ENCODE data around the gene SPIN1.
"Not testable (repeated sequence)": the region's sequence is repeated elsewhere in the genome, so short reads cannot be mapped to it uniquely, and the experiment has no call there.

The SPIN1 gene

DNA sequence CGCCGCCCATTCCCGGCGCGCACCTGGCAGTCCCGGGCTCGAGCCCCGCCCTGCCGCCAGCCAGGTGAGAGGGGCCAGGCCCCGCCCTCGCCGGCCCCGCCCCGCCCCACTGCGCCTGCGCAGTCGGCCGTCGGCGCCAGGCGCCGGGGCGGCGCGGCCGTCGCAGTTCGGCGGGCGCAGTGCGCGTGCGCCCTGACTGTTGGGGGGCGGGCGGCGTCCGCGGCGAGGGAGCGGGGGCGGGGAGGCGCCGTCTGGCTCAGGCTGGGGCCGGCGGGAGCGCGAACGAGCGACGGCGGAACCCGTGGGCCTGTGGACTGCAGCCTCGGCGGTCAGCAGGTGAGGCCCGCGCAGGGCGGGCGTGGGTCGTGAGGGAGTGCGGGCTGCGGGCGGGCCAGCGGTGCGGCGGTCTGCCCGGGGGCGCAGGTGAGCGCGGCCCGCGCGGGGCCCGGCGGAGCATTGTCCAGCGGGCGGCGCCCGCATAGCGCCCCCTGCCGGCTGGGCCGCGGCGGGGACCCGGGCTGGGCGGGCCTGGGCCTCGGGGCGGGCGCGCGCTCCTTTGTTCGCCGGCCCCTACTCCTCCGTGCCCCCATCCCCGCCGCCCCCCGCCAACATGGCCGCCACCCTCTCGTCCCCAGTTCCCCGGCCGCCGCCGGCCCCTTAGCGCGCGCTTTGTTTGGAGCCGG lies at the start of gene SPIN1:
SPIN1 (plus strand) TSS at position 242 of the 683 bp plus-strand sequence. CDS start 38,096 bp downstream, outside the sequence.
- Histone ChIP-seq H3K27me3 (ENCODE audit: low read depth, low read length) (no peaks in the 10 kb centered on the region), H3K9me3 (ENCODE audit: control insufficient read depth in 1 of 2, low read length in 2 of 2) (no peaks in the 10 kb centered on the region), H3K4me3 (ENCODE audit: low read depth in 1 of 2, low read length in 2 of 2) (peak within 1 kb of the TSS; percentile 84 to 86), H3K4me1 (ENCODE audit: control insufficient read depth in 1 of 2, insufficient read depth in 2 of 2, low read length in 2 of 2) (peaks cover 8 to 19% of the 10 kb centered on the region in 2 donors), H3K27ac (ENCODE audit: low read length) (peak within 1 kb of the TSS; percentile 85), H3K36me3 (ENCODE audit: control insufficient read depth in 1 of 2, insufficient read depth in 2 of 2, low read length in 2 of 2) (no peaks in the 10 kb centered on the region)

GRCh38 chr9:88339317-88339716 lies 48.9 kb upstream of the SPIN1 start:
- H3K4me1 ChIP-seq (ENCODE audit: control insufficient read depth in 1 of 2, insufficient read depth in 2 of 2, low read length in 2 of 2) = no peaks in the 10 kb centered on the region
- H3K27ac ChIP-seq (ENCODE audit: low read length) = no peak overlapping the region
- no peaks in the 10 kb centered on the region for H3K27me3 ChIP-seq (ENCODE audit: low read depth, low read length)
- H3K9me3 ChIP-seq (ENCODE audit: control insufficient read depth in 1 of 2, low read length in 2 of 2) = no peaks in the 10 kb centered on the region
- H3K36me3 ChIP-seq (ENCODE audit: control insufficient read depth in 1 of 2, insufficient read depth in 2 of 2, low read length in 2 of 2) = no peaks in the 10 kb centered on the region
- no peak overlapping the region for H3K4me3 ChIP-seq (ENCODE audit: low read depth in 1 of 2, low read length in 2 of 2)

DNA sequence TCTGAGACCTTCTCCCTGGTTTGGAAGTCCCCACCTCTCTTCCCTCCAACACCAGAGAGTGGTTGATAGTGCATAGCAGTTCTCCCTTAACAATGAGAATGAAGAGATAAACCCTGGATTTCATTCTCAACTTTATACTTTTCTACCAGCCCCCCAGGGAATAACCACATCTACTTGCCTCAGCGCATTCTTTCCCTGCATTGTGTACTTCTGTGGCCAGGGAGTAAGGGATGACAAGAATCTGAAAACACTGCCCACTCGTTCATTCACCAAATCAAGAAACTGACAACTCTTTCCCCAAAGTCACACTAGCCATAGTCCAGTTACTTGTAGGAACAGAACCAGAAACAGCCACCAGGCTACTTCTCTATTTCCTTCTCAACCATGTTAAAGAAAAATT lies 46.0 kb upstream of the SPIN1 start:
- H3K27me3 ChIP-seq (ENCODE audit: low read depth, low read length) = no peaks in the 10 kb centered on the region
- H3K4me1 ChIP-seq (ENCODE audit: control insufficient read depth in 1 of 2, insufficient read depth in 2 of 2, low read length in 2 of 2) = no peaks in the 10 kb centered on the region
- no peaks in the 10 kb centered on the region for H3K9me3 ChIP-seq (ENCODE audit: control insufficient read depth in 1 of 2, low read length in 2 of 2)
- no peak overlapping the region for H3K4me3 ChIP-seq (ENCODE audit: low read depth in 1 of 2, low read length in 2 of 2)
- no peak overlapping the region for H3K27ac ChIP-seq (ENCODE audit: low read length)
- no peaks in the 10 kb centered on the region for H3K36me3 ChIP-seq (ENCODE audit: control insufficient read depth in 1 of 2, insufficient read depth in 2 of 2, low read length in 2 of 2)

DNA sequence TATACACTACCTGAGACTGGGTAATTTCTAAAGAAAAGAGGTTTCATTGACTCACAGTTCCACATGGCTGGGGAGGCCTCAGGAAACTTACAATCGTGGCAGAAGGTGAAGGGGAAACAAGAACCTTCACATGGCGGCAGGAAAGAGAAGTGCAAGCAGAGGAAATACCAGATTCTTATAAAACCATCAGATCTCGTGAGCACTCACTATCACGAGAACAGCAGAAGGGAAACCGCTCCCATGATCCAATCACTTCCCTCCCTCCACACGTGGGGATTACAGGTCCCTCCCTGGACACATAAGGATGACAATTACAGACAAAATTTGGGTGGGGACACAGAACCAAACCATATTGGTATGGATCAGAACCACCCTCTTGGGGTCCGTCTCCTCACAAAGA lies 44.2 kb upstream of the SPIN1 start:
- H3K4me3 ChIP-seq (ENCODE audit: low read depth in 1 of 2, low read length in 2 of 2) = no peak overlapping the region
- H3K36me3 ChIP-seq (ENCODE audit: control insufficient read depth in 1 of 2, insufficient read depth in 2 of 2, low read length in 2 of 2) = no peaks in the 10 kb centered on the region
- H3K27me3 ChIP-seq (ENCODE audit: low read depth, low read length) = no peaks in the 10 kb centered on the region
- H3K4me1 ChIP-seq (ENCODE audit: control insufficient read depth in 1 of 2, insufficient read depth in 2 of 2, low read length in 2 of 2) = no peaks in the 10 kb centered on the region
- no peaks in the 10 kb centered on the region for H3K9me3 ChIP-seq (ENCODE audit: control insufficient read depth in 1 of 2, low read length in 2 of 2)
- no peak overlapping the region for H3K27ac ChIP-seq (ENCODE audit: low read length)

GRCh38 chr9:88350354-88350753 lies 37.9 kb upstream of the SPIN1 start:
- peaks cover 0 to 11% of the 10 kb centered on the region in 2 donors for H3K9me3 ChIP-seq (ENCODE audit: control insufficient read depth in 1 of 2, low read length in 2 of 2)
- not testable (repeated sequence) for H3K27ac ChIP-seq (ENCODE audit: low read length)

GRCh38 chr9:88355166-88355565 lies 33.1 kb upstream of the SPIN1 start:
- H3K27me3 ChIP-seq (ENCODE audit: low read depth, low read length) = no peaks in the 10 kb centered on the region
- H3K36me3 ChIP-seq (ENCODE audit: control insufficient read depth in 1 of 2, insufficient read depth in 2 of 2, low read length in 2 of 2) = no peaks in the 10 kb centered on the region
- H3K9me3 ChIP-seq (ENCODE audit: control insufficient read depth in 1 of 2, low read length in 2 of 2) = peaks cover 0 to 11% of the 10 kb centered on the region in 2 donors
- no peak overlapping the region for H3K27ac ChIP-seq (ENCODE audit: low read length)
- no peaks in the 10 kb centered on the region for H3K4me1 ChIP-seq (ENCODE audit: control insufficient read depth in 1 of 2, insufficient read depth in 2 of 2, low read length in 2 of 2)
- no peak overlapping the region for H3K4me3 ChIP-seq (ENCODE audit: low read depth in 1 of 2, low read length in 2 of 2)

More at GRCh38 chr9:88350354-88350753, 37.9 kb upstream of the SPIN1 start:
- H3K4me3 ChIP-seq (ENCODE audit: low read depth in 1 of 2, low read length in 2 of 2); H3K27me3 ChIP-seq (ENCODE audit: low read depth, low read length); H3K4me1 ChIP-seq (ENCODE audit: control insufficient read depth in 1 of 2, insufficient read depth in 2 of 2, low read length in 2 of 2); H3K36me3 ChIP-seq (ENCODE audit: control insufficient read depth in 1 of 2, insufficient read depth in 2 of 2, low read length in 2 of 2): not testable (repeated sequence)

GRCh38 chr9:88357250-88357649 lies 31.0 kb upstream of the SPIN1 start:
- not testable (repeated sequence) for H3K36me3 ChIP-seq (ENCODE audit: control insufficient read depth in 1 of 2, insufficient read depth in 2 of 2, low read length in 2 of 2); H3K4me3 ChIP-seq (ENCODE audit: low read depth in 1 of 2, low read length in 2 of 2); H3K4me1 ChIP-seq (ENCODE audit: control insufficient read depth in 1 of 2, insufficient read depth in 2 of 2, low read length in 2 of 2); H3K27ac ChIP-seq (ENCODE audit: low read length); H3K27me3 ChIP-seq (ENCODE audit: low read depth, low read length)
- H3K9me3 ChIP-seq (ENCODE audit: control insufficient read depth in 1 of 2, low read length in 2 of 2) = peaks cover 0 to 11% of the 10 kb centered on the region in 2 donors

- Histone ChIP-seq H3K4me1 (ENCODE audit: control insufficient read depth in 1 of 2, insufficient read depth in 2 of 2, low read length in 2 of 2) (no peaks in the 10 kb centered on the region), H3K4me3 (ENCODE audit: low read depth in 1 of 2, low read length in 2 of 2) (no peak overlapping the region), H3K9me3 (ENCODE audit: control insufficient read depth in 1 of 2, low read length in 2 of 2) (peaks cover 0 to 11% of the 10 kb centered on the region in 2 donors), H3K36me3 (ENCODE audit: control insufficient read depth in 1 of 2, insufficient read depth in 2 of 2, low read length in 2 of 2) (no peaks in the 10 kb centered on the region), H3K27me3 (ENCODE audit: low read depth, low read length) (no peaks in the 10 kb centered on the region), H3K27ac (ENCODE audit: low read length) (no peak overlapping the region)
These were observed 29.5 kb upstream of the SPIN1 start for GRCh38 chr9:88358723-88359122.

DNA sequence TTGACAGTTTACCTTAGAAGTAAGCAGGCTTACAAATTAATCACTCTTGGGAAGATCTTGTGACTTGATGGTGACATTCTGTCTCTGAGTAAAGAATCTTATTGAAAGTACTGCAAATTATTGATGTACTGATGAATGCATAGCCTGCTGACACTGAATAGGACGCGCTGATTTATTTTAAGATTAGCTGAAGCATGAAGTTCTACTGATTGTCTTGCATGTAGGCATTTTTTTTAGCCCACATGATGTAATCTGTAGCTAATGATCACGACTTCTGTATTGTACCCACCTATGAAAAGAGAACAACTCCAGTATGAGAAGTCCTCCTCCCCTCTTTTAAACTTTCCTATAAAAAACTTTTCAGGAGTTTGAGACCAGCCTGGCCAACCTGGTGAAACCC lies 28.3 kb upstream of the SPIN1 start:
- H3K9me3 ChIP-seq (ENCODE audit: control insufficient read depth in 1 of 2, low read length in 2 of 2) = no peaks in the 10 kb centered on the region
- no peaks in the 10 kb centered on the region for H3K36me3 ChIP-seq (ENCODE audit: control insufficient read depth in 1 of 2, insufficient read depth in 2 of 2, low read length in 2 of 2)
- no peak overlapping the region for H3K4me3 ChIP-seq (ENCODE audit: low read depth in 1 of 2, low read length in 2 of 2)
- no peak overlapping the region for H3K27ac ChIP-seq (ENCODE audit: low read length)
- H3K27me3 ChIP-seq (ENCODE audit: low read depth, low read length) = no peaks in the 10 kb centered on the region
- no peaks in the 10 kb centered on the region for H3K4me1 ChIP-seq (ENCODE audit: control insufficient read depth in 1 of 2, insufficient read depth in 2 of 2, low read length in 2 of 2)

DNA sequence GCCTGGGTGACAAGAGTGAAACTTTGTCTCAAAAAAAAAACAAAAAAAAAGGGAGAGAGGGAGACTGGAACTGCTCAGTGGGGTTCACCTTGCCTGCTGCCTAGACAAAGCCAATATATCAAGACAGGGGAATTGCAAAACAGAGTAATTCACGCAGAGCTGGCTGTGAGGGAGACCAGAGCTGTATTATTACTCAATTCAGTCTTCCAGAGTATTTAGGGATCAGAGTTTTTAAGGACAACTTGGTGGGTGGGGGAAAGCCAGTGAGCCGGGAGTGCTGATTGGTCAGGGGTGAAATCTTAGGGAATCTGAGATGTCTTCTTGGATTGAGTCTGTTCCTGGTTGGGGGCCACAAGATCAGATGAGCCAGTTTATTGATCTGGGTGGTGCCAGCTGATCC lies 25.6 kb upstream of the SPIN1 start:
- Histone ChIP-seq H3K4me3 (ENCODE audit: low read depth in 1 of 2, low read length in 2 of 2) (no peak overlapping the region), H3K27ac (ENCODE audit: low read length) (no peak overlapping the region), H3K9me3 (ENCODE audit: control insufficient read depth in 1 of 2, low read length in 2 of 2) (peaks cover 0 to 3% of the 10 kb centered on the region in 2 donors), H3K27me3 (ENCODE audit: low read depth, low read length) (no peaks in the 10 kb centered on the region), H3K4me1 (ENCODE audit: control insufficient read depth in 1 of 2, insufficient read depth in 2 of 2, low read length in 2 of 2) (no peaks in the 10 kb centered on the region), H3K36me3 (ENCODE audit: control insufficient read depth in 1 of 2, insufficient read depth in 2 of 2, low read length in 2 of 2) (no peaks in the 10 kb centered on the region)

DNA sequence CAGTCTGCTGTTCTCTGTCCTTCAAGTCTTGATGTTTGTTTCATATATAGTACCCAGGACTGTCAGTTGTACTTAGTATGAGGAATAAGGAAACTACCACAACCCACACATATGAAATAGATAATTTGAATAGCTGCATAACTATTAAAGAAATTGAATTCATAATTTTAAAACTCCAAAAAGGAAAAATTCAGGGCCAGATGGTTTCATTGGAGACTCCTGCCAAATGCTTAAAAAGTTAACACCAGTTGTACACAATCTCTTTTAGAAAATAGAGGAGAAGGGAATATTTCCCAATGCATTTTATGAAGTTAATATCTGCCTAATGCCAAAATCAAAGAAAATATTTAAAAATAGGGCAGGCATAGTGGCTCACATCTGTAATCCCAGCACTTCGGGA lies 24.6 kb upstream of the SPIN1 start:
- no peak overlapping the region for H3K27ac ChIP-seq (ENCODE audit: low read length)
- H3K27me3 ChIP-seq (ENCODE audit: low read depth, low read length) = no peaks in the 10 kb centered on the region
- H3K36me3 ChIP-seq (ENCODE audit: control insufficient read depth in 1 of 2, insufficient read depth in 2 of 2, low read length in 2 of 2) = no peaks in the 10 kb centered on the region
- no peaks in the 10 kb centered on the region for H3K4me1 ChIP-seq (ENCODE audit: control insufficient read depth in 1 of 2, insufficient read depth in 2 of 2, low read length in 2 of 2)
- no peak overlapping the region for H3K4me3 ChIP-seq (ENCODE audit: low read depth in 1 of 2, low read length in 2 of 2)
- H3K9me3 ChIP-seq (ENCODE audit: control insufficient read depth in 1 of 2, low read length in 2 of 2) = peaks cover 0 to 10% of the 10 kb centered on the region in 2 donors

DNA sequence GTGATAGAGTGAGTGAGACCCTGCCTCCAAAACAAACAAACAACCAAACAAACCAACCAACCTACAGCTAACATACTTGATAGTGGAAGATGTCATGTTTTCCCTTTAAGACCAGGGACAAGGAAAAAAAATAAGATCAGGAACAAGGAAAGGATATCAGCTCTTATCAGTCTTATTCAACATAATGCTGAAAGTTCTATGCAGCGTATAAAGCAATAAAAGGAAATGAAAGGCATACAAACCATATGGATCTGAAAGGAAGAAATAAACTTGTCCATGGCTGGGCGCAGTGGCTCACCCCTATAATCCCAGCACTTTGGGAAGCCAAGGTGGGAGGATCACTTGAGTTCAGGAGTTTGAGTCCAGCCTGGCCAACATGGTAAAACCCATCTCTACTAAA lies 23.5 kb upstream of the SPIN1 start:
- no peak overlapping the region for H3K27ac ChIP-seq (ENCODE audit: low read length)
- no peak overlapping the region for H3K4me3 ChIP-seq (ENCODE audit: low read depth in 1 of 2, low read length in 2 of 2)
- no peaks in the 10 kb centered on the region for H3K4me1 ChIP-seq (ENCODE audit: control insufficient read depth in 1 of 2, insufficient read depth in 2 of 2, low read length in 2 of 2)
- no peaks in the 10 kb centered on the region for H3K36me3 ChIP-seq (ENCODE audit: control insufficient read depth in 1 of 2, insufficient read depth in 2 of 2, low read length in 2 of 2)
- H3K9me3 ChIP-seq (ENCODE audit: control insufficient read depth in 1 of 2, low read length in 2 of 2) = peaks cover 0 to 10% of the 10 kb centered on the region in 2 donors
- H3K27me3 ChIP-seq (ENCODE audit: low read depth, low read length) = no peaks in the 10 kb centered on the region
